Spleen (tissue), 11 donors: ENCODE results near the gene AK9. TPM values are rescaled to one million over a fixed set of nuclear protein-coding genes. Genes with fewer than 3 reads are reported as not detected.
"Not testable (repeated sequence)": the region's sequence is repeated elsewhere in the genome, so short reads cannot be mapped to it uniquely, and the experiment has no call there.

Source experiments
- DNase-seq: peaks from one replicate; pipeline ENCODE4 v3.0.0-alpha.2; 2020
- H3K27ac ChIP-seq, 8 donors: fragments of 200-600 bp; sonication (generic) in 7 of 8; 1 replicate in 4 of 8; 2 replicates in 4 of 8; pipeline versions ENCODE4 v1.5.0 to v1.8.0; 2016 to 2021; ENCODE audit warnings: inconsistent platforms in 4 of 8, mild to moderate bottlenecking in 4 of 8, moderate library complexity in 1 of 8
- H3K27me3 ChIP-seq, 7 donors: fragments of 200-600 bp; sonication (generic) in 6 of 7; replicated peaks in 1 of 7; 1 replicate in 4 of 7; 2 replicates in 3 of 7; pipeline versions ENCODE4 v1.5.0 to v1.8.0; 2016 to 2021; ENCODE audit warnings: inconsistent platforms in 3 of 7, mild to moderate bottlenecking in 1 of 7
- H3K36me3 ChIP-seq, 6 donors: fragments of 200-600 bp; sonication (generic) in 5 of 6; 1 replicate in 4 of 6; 2 replicates in 2 of 6; pipeline versions ENCODE4 v1.5.0 to v1.8.0; 2016 to 2021; ENCODE audit warnings: inconsistent platforms in 2 of 6
- H3K4me1 ChIP-seq, 6 donors: fragments of 200-600 bp; sonication (generic) in 5 of 6; 1 replicate in 3 of 6; 2 replicates in 3 of 6; pipeline versions ENCODE4 v1.5.0 to v1.8.0; 2016 to 2021; ENCODE audit warnings: inconsistent platforms in 3 of 6
- H3K4me3 ChIP-seq, 8 donors: fragments of 200-600 bp; sonication (generic) in 7 of 8; 1 replicate in 4 of 8; 2 replicates in 4 of 8; pipeline versions ENCODE4 v1.5.0 to v1.8.0; 2016 to 2021; ENCODE audit warnings: inconsistent platforms in 4 of 8, mild to moderate bottlenecking in 4 of 8, moderate library complexity in 2 of 8
- H3K9me3 ChIP-seq, 8 donors: fragments of 200-600 bp; sonication (generic) in 7 of 8; 1 replicate in 4 of 8; 2 replicates in 4 of 8; pipeline versions ENCODE4 v1.5.0 to v1.8.0; 2016 to 2021; ENCODE audit warnings: inconsistent platforms in 4 of 8
- POLR2A ChIP-seq, 3 donors: fragments of 450-650 bp; IDR thresholded peaks; one replicate each; pipeline ENCODE4 v1.5.1; 2017; ENCODE audit warnings: antibody characterized with exemption in 3 of 3, mild to moderate bottlenecking in 1 of 3
- POLR2AphosphoS5 ChIP-seq, 3 donors: sonication (generic); formaldehyde crosslinking; IDR thresholded peaks; one replicate each; pipeline ENCODE4 v1.5.1; 2017; ENCODE audit warnings: antibody characterized with exemption in 3 of 3
- WGBS, 5 donors: extraction: QIAGEN DNeasy Blood & Tissue Kit in 3 of 5; methylation state at CpG; one replicate each; pipeline versions ENCODE4 v1.1.5 to v1.1.7; 2013 to 2018; 5-methylcytosine and 5-hydroxymethylcytosine counted together
- intact Hi-C: fragments of 100-400 bp; cut with DNase I; formaldehyde crosslinking; loops from one replicate; pipeline ENCODE4 v1.15.0; 2023; ENCODE audit warnings: low total_unique reads
- polyA plus RNA-seq, 3 donors: library from polyadenylated mRNA; stranded (reverse); fragments of 200-250 nt; gene quantifications; one replicate each; pipeline ENCODE4 v1.2.1, GENCODE V29; 2013
- total RNA-seq, 7 donors: library from RNA; depleted of rRNA in 3 of 7; stranded (reverse); fragments of >200 nt in 3 of 7; fragmentation: NEBNext Ultra II Directional in 4 of 7; extraction: Animal tissue kit (Norgen Biotek cat#: 25700) in 4 of 7; gene quantifications; one replicate each; pipeline versions ENCODE4 v1.1.0 to v1.2.1, GENCODE V29; 2016 to 2021
- TF ChIP-seq, protein P1 (sequence below), 11 experiments: fragments of 200-600 bp in 7 of 11; fragments of 450-650 bp in 4 of 11; sonication (generic) in 4 of 11; IDR thresholded peaks in 8 of 11; conservative IDR thresholded peaks in 3 of 11; 1 replicate in 7 of 11; 2 replicates in 4 of 11; pipeline versions ENCODE4 v1.4.0 to v1.8.0; 2016 to 2021; ENCODE audit warnings: antibody characterized with exemption in 11 of 11, inconsistent platforms in 4 of 11, mild to moderate bottlenecking in 1 of 11
- donor health status: healthy with polysubstance abuse.
- donor health status: DM: no; HTN: no; CAD: no; lungs with moderate emphysema.
- donor health status: DM: no; HTN: no; CAD: no.
- donor health status: Bipolar disorder and iron deficiency.
- donor health status: healthy.
- donor health status: DM: no; HTN: no; CAD: no.
- donor health status: DM: yes; HTN: yes; CAD: no.

The AK9 gene
- total and polyA plus RNA-seq, 10 donors = 3.8 to 24.9 (median 11.5) TPM

- intact Hi-C loops = loop anchor here (10.0 kb wide), 1 partner anchor 534 kb away; no protein-coding TSS in a partner anchor
- no peaks in the 10 kb centered on the region for H3K27me3 ChIP-seq
- H3K36me3 ChIP-seq = no peaks in the 10 kb centered on the region
- DNase-seq = no peak
- H3K27ac ChIP-seq = no peak overlapping the region
- 50 to 71% (median 62%) methylated on average over 3 of the region's 3 CpGs for WGBS, 5 donors
- peaks cover 0 to 22% (median 8%) of the 10 kb centered on the region in 8 donors for H3K9me3 ChIP-seq
- TF ChIP-seq POLR2A (IDR thresholded peaks at IDR 0.05) (no peak), POLR2AphosphoS5 (IDR thresholded peaks at IDR 0.05) (no peak)
- TF ChIP-seq, protein P1, sequence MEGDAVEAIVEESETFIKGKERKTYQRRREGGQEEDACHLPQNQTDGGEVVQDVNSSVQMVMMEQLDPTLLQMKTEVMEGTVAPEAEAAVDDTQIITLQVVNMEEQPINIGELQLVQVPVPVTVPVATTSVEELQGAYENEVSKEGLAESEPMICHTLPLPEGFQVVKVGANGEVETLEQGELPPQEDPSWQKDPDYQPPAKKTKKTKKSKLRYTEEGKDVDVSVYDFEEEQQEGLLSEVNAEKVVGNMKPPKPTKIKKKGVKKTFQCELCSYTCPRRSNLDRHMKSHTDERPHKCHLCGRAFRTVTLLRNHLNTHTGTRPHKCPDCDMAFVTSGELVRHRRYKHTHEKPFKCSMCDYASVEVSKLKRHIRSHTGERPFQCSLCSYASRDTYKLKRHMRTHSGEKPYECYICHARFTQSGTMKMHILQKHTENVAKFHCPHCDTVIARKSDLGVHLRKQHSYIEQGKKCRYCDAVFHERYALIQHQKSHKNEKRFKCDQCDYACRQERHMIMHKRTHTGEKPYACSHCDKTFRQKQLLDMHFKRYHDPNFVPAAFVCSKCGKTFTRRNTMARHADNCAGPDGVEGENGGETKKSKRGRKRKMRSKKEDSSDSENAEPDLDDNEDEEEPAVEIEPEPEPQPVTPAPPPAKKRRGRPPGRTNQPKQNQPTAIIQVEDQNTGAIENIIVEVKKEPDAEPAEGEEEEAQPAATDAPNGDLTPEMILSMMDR (IDR thresholded peaks at IDR 0.05 in 8 of 11, conservative IDR thresholded peaks at IDR 0.05 in 3 of 11) = no peak
- peaks cover 0 to 9% (median 1%) of the 10 kb centered on the region in 6 donors for H3K4me1 ChIP-seq
- no peak overlapping the region for H3K4me3 ChIP-seq
Measured at GRCh38 chr6:109521080-109521479, 169.9 kb downstream of the AK9 start.

DNA sequence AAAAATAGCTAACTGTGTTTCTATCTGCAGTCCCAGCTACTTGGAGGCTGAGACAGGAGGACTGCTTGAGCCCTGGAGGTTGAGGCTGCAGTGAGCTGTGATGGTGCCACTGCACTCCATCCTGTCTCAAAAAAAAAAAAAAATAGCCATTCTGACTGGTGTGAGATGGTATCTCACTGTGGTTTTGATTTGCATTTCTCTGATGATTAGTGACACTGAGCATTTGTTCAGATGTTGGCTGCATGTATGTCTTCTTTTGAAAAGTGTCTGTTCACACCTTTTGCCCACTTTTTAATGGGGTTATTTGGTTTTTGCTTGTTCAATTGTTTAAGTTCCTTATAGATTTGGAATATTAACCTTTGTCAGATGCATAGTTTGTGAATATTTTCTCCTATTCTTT, 171.4 kb downstream of the AK9 start:
- DNase-seq, H3K36me3 ChIP-seq, H3K4me3 ChIP-seq, H3K27ac ChIP-seq, H3K27me3 ChIP-seq: not testable (repeated sequence)
- Histone ChIP-seq H3K4me1 (peaks cover 0 to 17% (median 4%) of the 10 kb centered on the region in 6 donors), H3K9me3 (peaks cover 0 to 17% (median 8%) of the 10 kb centered on the region in 8 donors)
- intact Hi-C loops = loop anchor here (10.0 kb wide), 1 partner anchor 535 kb away; no protein-coding TSS in a partner anchor

GRCh38 chr6:109516929-109517328, 174.1 kb downstream of the AK9 start:
- no peak overlapping the region for H3K27ac ChIP-seq
- no peak for DNase-seq
- no peaks in the 10 kb centered on the region for H3K36me3 ChIP-seq
- TF ChIP-seq, protein P1 (IDR thresholded peaks at IDR 0.05 in 8 of 11, conservative IDR thresholded peaks at IDR 0.05 in 3 of 11) = no peak
- TF ChIP-seq POLR2A (IDR thresholded peaks at IDR 0.05) = no peak
- TF ChIP-seq POLR2AphosphoS5 (IDR thresholded peaks at IDR 0.05) = no peak
- H3K4me3 ChIP-seq = no peak overlapping the region
- H3K27me3 ChIP-seq = no peaks in the 10 kb centered on the region
- peaks cover 0 to 17% (median 4%) of the 10 kb centered on the region in 6 donors for H3K4me1 ChIP-seq
- peaks cover 0 to 6% (median 0%) of the 10 kb centered on the region in 8 donors for H3K9me3 ChIP-seq
- intact Hi-C loops = no loop called here
- WGBS, 5 donors = 22 to 43% (median 35%) methylated on average over 3 of the region's 3 CpGs

- WGBS, 5 donors = 36 to 47% (median 40%) methylated on average over 6 of the region's 6 CpGs
- no peak for DNase-seq
- H3K27ac ChIP-seq = peak overlapping the region in 1 of 8 donors; percentile 5
- peak overlapping the region in 3 of 8 donors; percentile 8 to 51 (median 21) for H3K4me3 ChIP-seq
- no peak for TF ChIP-seq POLR2AphosphoS5 (IDR thresholded peaks at IDR 0.05)
- no peak for TF ChIP-seq POLR2A (IDR thresholded peaks at IDR 0.05)
- TF ChIP-seq, protein P1 (IDR thresholded peaks at IDR 0.05 in 8 of 11, conservative IDR thresholded peaks at IDR 0.05 in 3 of 11) = no peak
- H3K36me3 ChIP-seq = no peaks in the 10 kb centered on the region
- peaks cover 0 to 6% (median 0%) of the 10 kb centered on the region in 8 donors for H3K9me3 ChIP-seq
- peaks cover 0 to 17% (median 4%) of the 10 kb centered on the region in 6 donors for H3K4me1 ChIP-seq
- H3K27me3 ChIP-seq = no peaks in the 10 kb centered on the region
- intact Hi-C loops = no loop called here
Measured at GRCh38 chr6:109515781-109516409, 175.1 kb downstream of the AK9 start.
